VCaP (cell line): ENCODE measurements around the gene TWIST2.

Source experiments
- H3K27ac ChIP-seq: fragments of 450-650 bp; 2 replicates; pipeline ENCODE4 v1.5.1; 2017
- TF ChIP-seq, protein P1 (sequence below): fragments of 450-650 bp; conservative IDR thresholded peaks from 2 replicates; pipeline ENCODE4 v1.5.1; 2017; ENCODE audit warnings: mild to moderate bottlenecking, moderate library complexity

The TWIST2 gene

DNA sequence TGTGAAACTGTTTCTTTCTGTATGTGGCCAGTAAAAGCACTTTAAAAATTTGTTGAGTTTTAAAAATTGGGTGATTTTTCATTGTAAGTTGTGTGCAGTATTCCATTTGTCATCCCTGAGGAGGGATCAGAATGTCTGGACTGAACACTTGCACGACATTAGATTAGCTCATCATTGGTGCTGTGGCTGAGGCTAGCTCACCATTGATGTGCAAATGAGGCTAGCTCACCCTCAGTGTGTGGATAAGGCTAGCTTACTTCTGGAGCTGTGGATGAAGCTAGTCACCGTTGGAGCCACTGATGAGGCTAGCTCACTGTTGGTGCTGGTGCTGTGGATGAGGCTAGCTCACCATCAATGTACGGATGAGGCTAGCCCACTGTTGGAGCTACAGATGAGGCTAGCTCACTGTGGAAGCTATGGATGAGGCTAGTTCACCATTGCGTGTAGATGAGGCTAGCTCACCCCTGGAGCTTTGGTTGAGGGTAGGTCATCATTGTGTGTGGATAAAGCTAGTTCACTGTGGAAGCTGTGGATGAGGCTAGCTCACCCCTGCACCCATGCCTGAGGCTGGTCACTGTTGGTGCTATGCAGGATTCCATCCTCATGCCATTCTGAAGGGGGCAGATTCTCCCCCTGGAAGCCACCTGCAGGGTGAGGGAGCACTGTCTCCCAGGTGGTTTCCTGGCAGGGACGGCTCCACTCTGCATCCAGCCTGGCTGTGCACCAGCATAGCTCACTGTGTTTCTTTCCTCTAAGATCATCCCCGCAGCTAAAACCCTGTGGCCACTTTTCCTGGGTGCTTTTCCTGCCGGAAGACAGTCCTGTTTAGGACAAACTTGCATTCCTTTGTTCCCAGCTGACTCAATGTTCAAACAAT is 101.1 kb downstream of the TWIST2 start:
- TF ChIP-seq, protein P1, sequence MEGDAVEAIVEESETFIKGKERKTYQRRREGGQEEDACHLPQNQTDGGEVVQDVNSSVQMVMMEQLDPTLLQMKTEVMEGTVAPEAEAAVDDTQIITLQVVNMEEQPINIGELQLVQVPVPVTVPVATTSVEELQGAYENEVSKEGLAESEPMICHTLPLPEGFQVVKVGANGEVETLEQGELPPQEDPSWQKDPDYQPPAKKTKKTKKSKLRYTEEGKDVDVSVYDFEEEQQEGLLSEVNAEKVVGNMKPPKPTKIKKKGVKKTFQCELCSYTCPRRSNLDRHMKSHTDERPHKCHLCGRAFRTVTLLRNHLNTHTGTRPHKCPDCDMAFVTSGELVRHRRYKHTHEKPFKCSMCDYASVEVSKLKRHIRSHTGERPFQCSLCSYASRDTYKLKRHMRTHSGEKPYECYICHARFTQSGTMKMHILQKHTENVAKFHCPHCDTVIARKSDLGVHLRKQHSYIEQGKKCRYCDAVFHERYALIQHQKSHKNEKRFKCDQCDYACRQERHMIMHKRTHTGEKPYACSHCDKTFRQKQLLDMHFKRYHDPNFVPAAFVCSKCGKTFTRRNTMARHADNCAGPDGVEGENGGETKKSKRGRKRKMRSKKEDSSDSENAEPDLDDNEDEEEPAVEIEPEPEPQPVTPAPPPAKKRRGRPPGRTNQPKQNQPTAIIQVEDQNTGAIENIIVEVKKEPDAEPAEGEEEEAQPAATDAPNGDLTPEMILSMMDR, result no peak
- H3K27ac ChIP-seq, result no peak overlapping the region

DNA sequence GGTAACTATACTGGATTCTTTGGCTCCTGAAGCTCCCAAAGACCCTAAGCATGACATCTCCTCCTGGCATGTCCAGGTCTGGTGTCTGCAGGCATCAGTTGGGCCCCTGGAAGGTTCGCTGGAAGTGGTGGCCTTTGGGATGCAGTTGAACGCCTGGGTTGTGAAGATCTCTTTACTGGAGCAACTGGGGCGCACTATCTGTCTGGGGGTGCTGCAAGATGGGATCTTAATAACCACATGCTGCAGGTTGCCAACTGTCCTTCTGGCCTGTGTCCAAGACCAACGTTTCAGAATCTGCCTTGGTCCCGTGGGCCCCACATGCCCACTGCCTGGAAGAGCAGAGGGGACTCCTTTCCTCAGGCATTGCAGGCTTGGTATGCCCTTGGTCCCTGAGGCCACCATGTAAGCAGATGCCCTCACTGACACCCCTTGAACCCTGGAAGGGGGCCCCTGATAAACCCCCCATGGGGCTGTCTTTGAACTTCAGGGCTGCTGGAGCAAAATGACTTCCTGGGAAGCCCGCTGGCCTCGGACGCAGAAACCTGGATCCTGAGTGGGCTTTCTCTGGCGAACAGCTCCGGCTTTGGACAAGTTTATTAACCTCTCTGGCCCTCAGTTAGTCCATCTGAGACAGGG is 101.9 kb downstream of the TWIST2 start:
- no peak overlapping the region for H3K27ac ChIP-seq
- TF ChIP-seq, protein P1, result no peak

DNA sequence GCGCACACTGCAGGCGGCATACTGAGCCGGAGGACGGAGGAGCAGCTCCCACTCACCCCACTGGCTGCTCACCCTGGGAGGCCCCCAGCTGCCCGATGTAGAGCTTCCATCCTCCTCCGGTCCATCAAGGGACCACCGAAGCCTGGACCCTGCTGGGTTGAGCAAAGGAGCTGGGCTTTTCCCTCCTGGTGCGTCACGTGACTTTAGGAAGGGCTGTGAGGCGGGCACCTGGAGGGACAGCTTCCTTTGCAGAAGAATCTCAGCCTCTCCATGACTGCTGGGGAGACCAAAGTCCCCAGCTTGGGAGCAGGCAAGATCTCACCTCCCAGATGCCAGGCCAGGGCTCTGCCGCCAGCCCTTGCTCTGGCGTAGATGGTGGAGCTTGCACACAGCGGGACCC is 102.7 kb downstream of the TWIST2 start:
- no peak overlapping the region for H3K27ac ChIP-seq
- TF ChIP-seq, protein P1, result no peak

DNA sequence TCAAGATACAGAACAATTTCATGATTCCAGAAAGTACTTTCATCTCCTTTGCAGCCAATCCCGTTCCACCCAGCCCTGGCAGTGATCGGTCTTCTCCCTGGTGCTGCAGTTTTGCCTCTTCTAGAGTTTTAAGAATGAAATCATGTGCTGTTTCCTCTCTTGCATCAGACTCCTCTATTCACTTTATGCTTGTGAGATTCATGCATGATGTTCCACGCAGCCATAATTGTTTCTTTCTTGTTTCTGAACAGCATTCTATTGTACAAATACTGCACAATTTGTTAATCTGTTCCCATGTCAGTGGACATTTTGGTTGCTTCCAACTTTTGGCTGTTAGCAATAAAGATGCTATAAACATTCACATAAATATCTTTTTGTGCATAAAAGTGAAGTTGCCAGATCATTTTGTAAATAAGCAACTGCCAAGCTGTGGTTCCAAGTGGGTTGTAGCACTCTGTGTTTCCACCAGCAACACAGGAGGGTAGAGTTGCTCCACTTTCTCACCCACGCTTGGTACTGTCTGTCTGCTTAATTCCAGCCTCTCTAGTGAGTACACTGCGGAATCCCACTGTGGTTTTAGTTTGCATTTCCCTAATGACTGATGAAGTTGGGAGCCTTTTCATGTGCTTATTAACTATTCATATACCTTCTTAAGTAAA is 104.5 kb downstream of the TWIST2 start:
- TF ChIP-seq, protein P1, result no peak
- H3K27ac ChIP-seq, result no peak overlapping the region

DNA sequence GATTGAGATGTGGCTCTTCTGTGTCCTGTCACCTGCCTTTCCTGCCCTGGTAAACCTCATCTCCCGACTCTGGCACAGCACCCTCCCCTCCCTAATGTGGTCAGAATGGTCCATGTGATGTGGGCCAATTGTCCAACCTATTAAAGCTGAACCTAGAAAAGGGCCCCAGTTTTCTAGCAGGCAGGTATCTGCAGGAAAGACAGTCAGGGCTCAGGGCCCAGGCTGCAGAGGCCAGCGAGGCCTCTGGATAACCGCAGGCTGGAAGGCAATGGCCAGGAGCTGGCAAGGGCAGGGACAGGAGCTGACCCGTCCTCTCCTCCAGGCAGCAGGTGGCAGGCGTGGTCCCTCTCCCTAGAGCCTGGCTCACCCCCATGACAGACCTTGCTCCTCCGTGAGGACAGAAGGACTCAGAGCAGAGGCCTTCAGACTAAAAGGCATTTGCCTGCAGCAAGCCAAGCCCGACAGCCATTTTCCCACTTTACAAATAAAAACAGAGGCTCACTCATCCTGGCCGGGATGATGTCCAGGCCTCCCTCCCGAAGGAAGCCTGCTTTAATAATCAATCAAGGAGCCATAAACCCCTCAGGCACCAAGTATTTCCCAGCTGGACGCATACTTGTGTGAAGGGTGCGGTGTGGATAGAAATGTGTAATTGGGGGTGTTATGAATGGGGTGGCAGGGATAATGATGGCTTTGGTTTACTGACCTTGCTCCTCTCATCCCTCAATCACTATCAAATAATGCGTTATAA is 107.1 kb downstream of the TWIST2 start:
- no peak overlapping the region for H3K27ac ChIP-seq
- TF ChIP-seq, protein P1, result no peak

DNA sequence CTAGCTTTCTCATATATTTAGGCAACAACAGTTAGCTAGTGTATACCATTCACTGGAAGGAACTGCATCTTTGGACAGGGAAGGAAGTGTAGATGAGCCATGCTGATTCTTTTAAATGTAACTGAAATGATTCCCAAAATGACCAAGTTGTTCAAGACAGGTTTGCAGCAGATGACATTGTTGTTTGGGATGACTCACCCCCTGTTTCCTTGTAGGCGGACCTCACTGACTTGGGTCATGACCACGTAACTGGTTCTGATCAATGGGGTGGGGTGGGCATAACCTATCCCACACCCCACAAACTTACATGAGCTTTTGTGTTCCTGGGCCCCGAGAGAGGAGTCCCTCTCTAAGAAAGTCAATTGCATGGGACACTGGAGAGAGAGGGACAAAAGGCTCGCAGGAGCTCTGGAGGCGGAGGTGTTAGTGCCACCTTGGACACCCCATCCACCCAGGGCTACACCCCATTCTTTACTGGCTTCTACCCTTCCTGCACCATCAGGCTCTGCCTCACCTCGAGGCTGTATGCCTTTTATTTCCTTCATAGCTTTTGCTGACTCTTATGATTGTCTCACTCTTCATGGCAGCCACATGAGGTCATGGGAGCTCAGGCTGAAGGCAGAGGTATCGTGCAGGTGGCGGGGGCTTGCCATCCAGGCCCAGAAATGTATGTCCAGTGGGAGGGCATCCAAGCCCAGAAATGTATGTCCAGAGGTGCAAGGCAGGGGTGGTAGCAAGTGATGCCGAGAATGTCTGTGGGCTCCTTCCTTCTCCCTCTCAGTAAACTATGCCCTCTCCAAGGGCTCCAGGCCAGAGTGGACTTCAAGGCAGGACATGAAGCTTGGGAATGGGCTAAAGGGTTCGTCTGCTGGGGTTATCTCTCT is 108.0 kb downstream of the TWIST2 start:
- TF ChIP-seq, protein P1, result no peak
- no peak overlapping the region for H3K27ac ChIP-seq
